AG09309 (cell line): ENCODE measurements around the gene FXN.

Experiments
- DNase-seq: peaks from one replicate; pipeline ENCODE4 v3.0.0-alpha.2; 2010; ENCODE audit warnings: low read depth
- H3K4me3 ChIP-seq: 2 replicates; pipeline ENCODE4 v1.5.1; 2011; ENCODE audit warnings: mild to moderate bottlenecking, low read depth, low read length, moderate library complexity; ENCODE audit not compliant: control insufficient read depth
- CTCF ChIP-seq: IDR thresholded peaks from 2 replicates; pipeline ENCODE4 v1.5.1; 2011; ENCODE audit warnings: mild to moderate bottlenecking, low read depth, low read length, inconsistent platforms; ENCODE audit not compliant: insufficient read depth, control insufficient read depth; ENCODE audit errors: missing control alignments

Gene FXN

GRCh38 chr9:69020301-69021145 lies 15.0 kb upstream of the FXN start:
- no peak for TF ChIP-seq CTCF

DNA sequence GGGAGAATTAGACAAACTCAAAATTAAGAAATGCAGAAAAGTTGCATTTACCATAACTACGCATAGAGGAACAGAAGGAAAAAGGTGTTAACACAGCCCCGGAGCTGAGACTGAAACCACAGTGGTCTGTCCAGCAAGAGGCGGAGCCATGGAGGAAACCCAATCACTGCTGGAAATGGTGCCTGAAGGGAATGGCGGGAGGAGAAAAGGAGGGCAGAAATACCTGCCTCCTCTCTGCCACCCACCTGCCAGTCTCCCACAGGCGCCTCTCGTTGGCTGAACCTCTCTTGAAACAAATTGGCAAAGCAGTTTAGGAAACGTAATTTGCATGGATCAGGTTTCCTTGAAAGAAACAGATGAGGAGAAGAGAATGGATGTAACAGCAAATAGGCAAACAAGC lies 11.9 kb upstream of the FXN start:
- no peak for DNase-seq
- no peak overlapping the region for H3K4me3 ChIP-seq

More at GRCh38 chr9:69020301-69021145, 15.0 kb upstream of the FXN start:
- no peak for DNase-seq
- H3K4me3 ChIP-seq, result no peak overlapping the region

DNA sequence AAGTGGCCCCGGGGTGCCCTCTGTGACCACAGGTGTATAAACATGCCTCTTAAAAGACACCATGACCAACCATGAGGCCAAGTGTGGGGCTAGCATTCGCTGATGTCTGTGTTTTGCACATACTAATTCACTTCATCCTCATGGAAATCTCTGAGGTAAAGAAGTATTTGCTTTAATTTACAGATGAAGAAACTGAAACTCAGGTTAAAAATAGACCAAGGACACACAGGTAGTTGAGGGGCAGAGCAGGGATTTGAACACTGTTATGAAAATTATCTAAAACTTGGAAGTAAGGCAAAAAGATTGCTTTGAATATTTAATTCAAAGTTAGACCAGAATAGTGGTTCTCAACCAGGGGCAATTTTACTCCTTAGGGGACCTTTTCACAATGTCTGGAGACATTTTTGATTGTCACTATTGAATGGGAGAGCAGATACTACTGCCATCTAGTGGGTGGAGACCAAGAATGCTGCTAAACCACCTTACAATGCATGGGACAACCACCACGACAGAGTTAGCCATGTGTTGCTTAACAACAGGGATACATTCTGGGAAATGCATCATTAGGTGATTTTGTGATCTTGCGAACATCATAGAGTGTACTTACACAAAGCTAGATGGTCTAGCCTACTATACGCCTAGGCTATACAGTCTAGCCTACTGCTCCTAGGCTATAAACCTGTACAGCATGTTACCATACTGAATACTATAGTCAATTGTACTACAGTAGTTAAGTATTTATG lies 8.0 kb upstream of the FXN start:
- no peak overlapping the region for H3K4me3 ChIP-seq
- no peak for DNase-seq
- peak; percentile 77 for TF ChIP-seq CTCF

More for the DNA sequence above, 11.9 kb upstream of the FXN start:
- TF ChIP-seq CTCF, result no peak

GRCh38 chr9:69028754-69029153 lies 6.8 kb upstream of the FXN start:
- TF ChIP-seq CTCF, result no peak
- DNase-seq, result no peak
- H3K4me3 ChIP-seq, result no peak overlapping the region

DNA sequence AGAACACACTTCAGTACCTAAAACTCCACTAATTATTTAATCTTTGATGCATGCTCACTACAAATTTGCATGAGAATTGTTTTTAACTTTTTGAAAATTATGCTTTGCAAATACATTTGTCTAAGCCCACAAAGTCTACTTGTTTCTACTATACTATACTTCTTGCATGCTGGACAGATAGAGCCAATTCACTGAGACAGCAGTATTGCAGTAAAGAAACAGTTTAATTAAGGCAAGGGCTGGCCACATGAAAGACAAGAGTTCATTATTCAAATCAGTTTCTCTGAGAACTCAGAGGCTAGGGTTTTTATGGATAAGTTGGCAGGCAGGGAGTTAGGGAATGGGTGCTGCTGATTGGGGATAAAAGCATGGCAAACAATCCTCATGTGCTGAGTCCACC lies 6.0 kb upstream of the FXN start:
- H3K4me3 ChIP-seq, result no peak overlapping the region
- DNase-seq, result no peak
- no peak for TF ChIP-seq CTCF

GRCh38 chr9:69030851-69031645 lies 4.5 kb upstream of the FXN start:
- no peak for TF ChIP-seq CTCF
- no peak for DNase-seq
- no peak overlapping the region for H3K4me3 ChIP-seq
